CD14-positive monocyte (primary cell): Measurements from ENCODE around the gene RAB1B. TPM values are rescaled to one million over a fixed set of nuclear protein-coding genes. Genes with fewer than 3 reads are reported as not detected.
A peak's percentile ranks its signal among the peaks of the same experiment; 100 is the strongest.

Experiments
- DNase-seq, 3 donors: peaks; one replicate each; pipeline ENCODE4 v3.0.0-alpha.2; 2011 to 2022
- H2AFZ ChIP-seq: 2 replicates; pipeline ENCODE4 v1.6.0; 2012; ENCODE audit warnings: mild to moderate bottlenecking, low read depth, low read length, inconsistent platforms; ENCODE audit not compliant: insufficient read depth, poor library complexity, severe bottlenecking
- H3K27ac ChIP-seq, 2 donors: 1 replicate in 1 of 2; 2 replicates in 1 of 2; pipeline ENCODE4 v1.5.1; 2012 to 2013; ENCODE audit warnings: low read length in 2 of 2, control low read depth in 1 of 2, inconsistent platforms in 1 of 2, low read depth in 1 of 2, mild to moderate bottlenecking in 1 of 2
- H3K27me3 ChIP-seq, 2 donors: one replicate each; pipeline versions ENCODE4 v1.6.0 to v1.6.1; 2011 to 2013; ENCODE audit warnings: low read length in 2 of 2; ENCODE audit not compliant: control insufficient read depth in 2 of 2, insufficient read depth in 2 of 2
- H3K36me3 ChIP-seq, 2 donors: replicated peaks in 1 of 2; 1 replicate in 1 of 2; 2 replicates in 1 of 2; pipeline versions ENCODE4 v1.5.1 to v1.6.1; 2012 to 2013; ENCODE audit warnings: low read length in 2 of 2, control low read depth in 1 of 2, inconsistent platforms in 1 of 2, mild to moderate bottlenecking in 1 of 2; ENCODE audit not compliant: insufficient read depth in 2 of 2, control insufficient read depth in 1 of 2
- H3K4me1 ChIP-seq, 2 donors: 1 replicate in 1 of 2; 2 replicates in 1 of 2; pipeline versions ENCODE4 v1.5.1 to v1.6.1; 2012 to 2013; ENCODE audit warnings: low read length in 2 of 2, control low read depth in 1 of 2, inconsistent platforms in 1 of 2, mild to moderate bottlenecking in 1 of 2, moderate library complexity in 1 of 2; ENCODE audit not compliant: insufficient read depth in 2 of 2, control insufficient read depth in 1 of 2
- H3K4me2 ChIP-seq: replicated peaks from 2 replicates; pipeline ENCODE3; 2012; ENCODE audit warnings: low read length, moderate library complexity, mild to moderate bottlenecking; ENCODE audit not compliant: poor library complexity, severe bottlenecking; ENCODE audit errors: extremely low read depth
- H3K4me3 ChIP-seq, 3 experiments: fragments of 200-600 bp in 1 of 3; sonication (generic) in 1 of 3; replicated peaks in 1 of 3; 1 replicate in 2 of 3; 2 replicates in 1 of 3; pipeline ENCODE4 v1.5.1; 2011 to 2013; ENCODE audit warnings: low read length in 3 of 3, mild to moderate bottlenecking in 3 of 3, control low read depth in 2 of 3, low read depth in 2 of 3, inconsistent platforms in 1 of 3, moderate library complexity in 1 of 3
- H3K79me2 ChIP-seq: 2 replicates; pipeline ENCODE4 v1.6.0; 2012; ENCODE audit warnings: mild to moderate bottlenecking, control low read depth, inconsistent platforms, low read length, moderate library complexity; ENCODE audit not compliant: insufficient read depth
- H3K9ac ChIP-seq: 2 replicates; pipeline ENCODE4 v1.6.0; 2017; ENCODE audit warnings: low read length, mild to moderate bottlenecking; ENCODE audit not compliant: insufficient read depth, poor library complexity, severe bottlenecking
- H3K9me3 ChIP-seq, 2 donors: replicated peaks in 1 of 2; 1 replicate in 1 of 2; 2 replicates in 1 of 2; pipeline versions ENCODE4 v1.5.1 to v1.6.1; 2012 to 2013; ENCODE audit warnings: low read length in 2 of 2, control low read depth in 1 of 2; ENCODE audit not compliant: control insufficient read depth in 1 of 2, insufficient read depth in 1 of 2
- H4K20me1 ChIP-seq: 2 replicates; pipeline ENCODE4 v1.6.0; 2012; ENCODE audit warnings: mild to moderate bottlenecking, low read length, control low read depth, moderate library complexity; ENCODE audit not compliant: insufficient read depth
- H3K27ac Mint-ChIP-seq, 7 donors: one replicate each; pipeline ENCODE4 v1.8.0; 2020; ENCODE audit warnings: mild to moderate bottlenecking in 7 of 7, mixed read lengths in 7 of 7, moderate library complexity in 6 of 7, inconsistent platforms in 2 of 7
- H3K27me3 Mint-ChIP-seq, 3 donors: one replicate each; pipeline ENCODE4 v1.8.0; 2021 to 2022; ENCODE audit warnings: low read depth in 3 of 3, mild to moderate bottlenecking in 3 of 3, mixed read lengths in 3 of 3, moderate library complexity in 3 of 3, inconsistent platforms in 1 of 3
- H3K36me3 Mint-ChIP-seq, 2 donors: one replicate each; pipeline ENCODE4 v1.8.0; 2020; ENCODE audit warnings: mixed read lengths in 2 of 2, inconsistent platforms in 1 of 2, mild to moderate bottlenecking in 1 of 2
- H3K4me1 Mint-ChIP-seq: one replicate; pipeline ENCODE4 v1.8.0; 2020; ENCODE audit warnings: mild to moderate bottlenecking, mixed read lengths
- H3K4me3 Mint-ChIP-seq, 2 donors: one replicate each; pipeline ENCODE4 v1.8.0; 2020; ENCODE audit warnings: mild to moderate bottlenecking in 2 of 2, mixed read lengths in 2 of 2, moderate library complexity in 1 of 2
- H3K9me3 Mint-ChIP-seq, 7 donors: one replicate each; pipeline ENCODE4 v1.8.0; 2020 to 2022; ENCODE audit warnings: mixed read lengths in 7 of 7, mild to moderate bottlenecking in 6 of 7, moderate library complexity in 6 of 7, inconsistent platforms in 2 of 7
- WGBS: methylation state at CpG from one replicate; pipeline ENCODE4 v1.1.5; 2013; ENCODE audit warnings: missing lambda C conversion rate; ENCODE audit not compliant: insufficient coverage; 5-methylcytosine and 5-hydroxymethylcytosine counted together
- intact Hi-C, 2 donors: fragments of 100-400 bp; cut with micrococcal nuclease; formaldehyde crosslinking; loops; one replicate each; pipeline versions ENCODE4 v1.15.0 to v1.15.1; 2023
- polyA plus RNA-seq, 3 donors: library from polyadenylated mRNA; depleted of rRNA in 1 of 3; unstranded in 2 of 3; stranded (reverse) in 1 of 3; fragments of 300-500 nt in 2 of 3; fragments of >200 nt in 1 of 3; fragmentation: Illumina TruSeq in 2 of 3; gene quantifications; 1 replicate in 2 of 3; 2 replicates in 1 of 3; pipeline ENCODE4 v1.2.3, GENCODE V29; 2012 to 2021
- TF ChIP-seq, protein P1 (sequence below): fragments of 200-600 bp; IDR thresholded peaks from one replicate; pipeline ENCODE4 v1.8.0; 2022; ENCODE audit warnings: antibody characterized with exemption, mild to moderate bottlenecking

RAB1B gene
- polyA plus RNA-seq, 3 donors, result 17.9 to 90.5 (median 18.8) TPM

- intact Hi-C loops, result no loop called here
- peaks cover 23 to 26% of the 10 kb centered on the region in 2 donors for H3K27me3 ChIP-seq
- no peak overlapping the region for H3K9ac ChIP-seq
- 16% methylated on average over 7 of the region's 10 CpGs for WGBS
- no peak overlapping the region for H2AFZ ChIP-seq
- TF ChIP-seq, protein P1, sequence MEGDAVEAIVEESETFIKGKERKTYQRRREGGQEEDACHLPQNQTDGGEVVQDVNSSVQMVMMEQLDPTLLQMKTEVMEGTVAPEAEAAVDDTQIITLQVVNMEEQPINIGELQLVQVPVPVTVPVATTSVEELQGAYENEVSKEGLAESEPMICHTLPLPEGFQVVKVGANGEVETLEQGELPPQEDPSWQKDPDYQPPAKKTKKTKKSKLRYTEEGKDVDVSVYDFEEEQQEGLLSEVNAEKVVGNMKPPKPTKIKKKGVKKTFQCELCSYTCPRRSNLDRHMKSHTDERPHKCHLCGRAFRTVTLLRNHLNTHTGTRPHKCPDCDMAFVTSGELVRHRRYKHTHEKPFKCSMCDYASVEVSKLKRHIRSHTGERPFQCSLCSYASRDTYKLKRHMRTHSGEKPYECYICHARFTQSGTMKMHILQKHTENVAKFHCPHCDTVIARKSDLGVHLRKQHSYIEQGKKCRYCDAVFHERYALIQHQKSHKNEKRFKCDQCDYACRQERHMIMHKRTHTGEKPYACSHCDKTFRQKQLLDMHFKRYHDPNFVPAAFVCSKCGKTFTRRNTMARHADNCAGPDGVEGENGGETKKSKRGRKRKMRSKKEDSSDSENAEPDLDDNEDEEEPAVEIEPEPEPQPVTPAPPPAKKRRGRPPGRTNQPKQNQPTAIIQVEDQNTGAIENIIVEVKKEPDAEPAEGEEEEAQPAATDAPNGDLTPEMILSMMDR, result no peak
- peak overlapping the region; percentile 50 to 86 for H3K4me3 Mint-ChIP-seq
- H3K4me3 ChIP-seq, result peak overlapping the region in 1 of 3 experiments; percentile 84
- DNase-seq, result peak in 2 of 3 donors; percentile 27 to 49
- peaks cover 19% of the 10 kb centered on the region for H4K20me1 ChIP-seq
- H3K27me3 Mint-ChIP-seq, result peaks cover 18 to 27% (median 25%) of the 10 kb centered on the region in 3 donors
- peaks cover 38% of the 10 kb centered on the region for H3K4me1 Mint-ChIP-seq
- H3K27ac Mint-ChIP-seq, result peak overlapping the region in 5 of 7 donors; percentile 20 to 80 (median 63)
- peaks cover 0 to 4% (median under 1%) of the 10 kb centered on the region in 7 donors for H3K9me3 Mint-ChIP-seq
- H3K4me2 ChIP-seq, result peak overlapping the region; percentile 95
- H3K9me3 ChIP-seq, result peaks cover 0 to 6% of the 10 kb centered on the region in 2 donors
- no peaks in the 10 kb centered on the region for H3K79me2 ChIP-seq
- H3K27ac ChIP-seq, result no peak overlapping the region
- H3K36me3 ChIP-seq, result peaks cover 3 to 14% of the 10 kb centered on the region in 2 donors
- H3K4me1 ChIP-seq, result peaks cover 40 to 50% of the 10 kb centered on the region in 2 donors
- peaks cover 9 to 17% of the 10 kb centered on the region in 2 donors for H3K36me3 Mint-ChIP-seq
Measured at GRCh38 chr11:66287211-66287888, 18.9 kb downstream of the RAB1B start.

DNA sequence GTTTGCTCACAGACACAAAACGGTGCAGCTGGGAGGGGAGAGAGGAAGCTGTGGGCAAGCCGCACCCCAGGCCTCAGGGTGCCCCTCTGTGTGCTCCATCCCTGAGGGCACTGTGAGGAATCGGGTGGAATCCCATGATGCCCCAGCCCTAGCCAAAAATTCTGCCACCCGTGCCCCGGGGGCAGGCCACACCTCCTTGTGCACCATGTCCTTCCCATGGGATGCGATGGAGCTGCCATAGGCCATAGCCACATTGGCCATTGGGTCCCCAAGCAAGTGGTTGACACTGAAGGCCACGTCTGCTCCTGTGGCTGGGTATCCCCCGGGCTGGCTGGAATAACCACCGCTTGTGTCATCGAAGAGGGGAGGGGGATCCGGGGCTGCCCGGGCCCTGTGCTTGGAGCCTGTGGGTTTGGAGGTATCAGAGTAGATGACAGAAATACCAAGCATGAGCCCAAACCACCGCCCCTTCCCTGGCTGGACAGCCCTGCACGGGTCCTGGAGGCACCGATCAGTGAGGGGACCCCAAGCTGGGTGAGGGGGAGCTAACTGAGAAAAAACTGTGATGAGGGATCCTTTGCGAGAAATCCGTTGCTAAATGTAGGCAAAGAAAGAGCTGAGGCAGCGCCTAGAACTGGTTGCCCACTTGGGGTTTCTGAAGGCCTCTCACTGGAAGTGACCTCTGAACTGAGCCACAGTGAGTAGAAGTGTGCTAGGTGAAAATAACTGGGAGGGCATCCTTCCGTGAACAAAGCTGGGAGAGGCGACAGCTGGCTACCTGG, 19.6 kb downstream of the RAB1B start:
- intact Hi-C loops, result loop anchor here in 1 of 2 donors (2.0 kb wide), 1 partner anchor 19 kb away; the partner anchor contains the start of gene RAB1B
- H2AFZ ChIP-seq, result peak overlapping the region; percentile 84
- H3K4me1 Mint-ChIP-seq, result peaks cover 37% of the 10 kb centered on the region
- TF ChIP-seq, protein P1, result no peak
- H3K36me3 ChIP-seq, result peaks cover 3 to 14% of the 10 kb centered on the region in 2 donors
- no peaks in the 10 kb centered on the region for H3K79me2 ChIP-seq
- H3K4me3 Mint-ChIP-seq, result peak overlapping the region; percentile 86 to 94
- peaks cover 25 to 34% (median 32%) of the 10 kb centered on the region in 3 donors for H3K27me3 Mint-ChIP-seq
- no peak for DNase-seq
- WGBS, result 40% methylated on average over 17 of the region's 20 CpGs
- peaks cover 24 to 33% of the 10 kb centered on the region in 2 donors for H3K27me3 ChIP-seq
- H3K36me3 Mint-ChIP-seq, result peaks cover 9 to 20% of the 10 kb centered on the region in 2 donors
- peaks cover 37 to 44% of the 10 kb centered on the region in 2 donors for H3K4me1 ChIP-seq
- H3K9me3 Mint-ChIP-seq, result peaks cover 0 to 6% (median 4%) of the 10 kb centered on the region in 7 donors
- peak overlapping the region; percentile 75 for H3K9ac ChIP-seq
- peak overlapping the region; percentile 95 for H3K4me2 ChIP-seq
- peaks cover 13% of the 10 kb centered on the region for H4K20me1 ChIP-seq
- H3K9me3 ChIP-seq, result peaks cover 0 to 11% of the 10 kb centered on the region in 2 donors
- peak overlapping the region; percentile 82 to 90 (median 84) for H3K27ac Mint-ChIP-seq
- H3K4me3 ChIP-seq, result peak overlapping the region; percentile 77 to 84 (median 81)
- H3K27ac ChIP-seq, result peak overlapping the region; percentile 37 to 74
